GM21528 (cell line): Measurements from ENCODE around the gene PPP1R17.

Experiments
- ATAC-seq: cut with Tn5 transposase; IDR thresholded peaks from one replicate; pipeline ENCODE4 v1.9.1; 2021; ENCODE audit warnings: mild to moderate bottlenecking, moderate library complexity; ENCODE audit not compliant: unreplicated experiment, low FRiP score

The PPP1R17 gene

GRCh38 chr7:31695859-31696614, 9.0 kb downstream of the PPP1R17 start:
- ATAC-seq, result no peak

GRCh38 chr7:31699050-31699449, 12.0 kb downstream of the PPP1R17 start:
- ATAC-seq, result no peak

GRCh38 chr7:31702354-31702753, 15.3 kb downstream of the PPP1R17 start:
- no peak for ATAC-seq

- no peak for ATAC-seq
Observed at GRCh38 chr7:31705377-31705776, 18.4 kb downstream of the PPP1R17 start.

GRCh38 chr7:31707089-31707488, 20.1 kb downstream of the PPP1R17 start:
- ATAC-seq, result no peak

GRCh38 chr7:31710171-31710570, 23.2 kb downstream of the PPP1R17 start:
- ATAC-seq, result no peak

- no peak for ATAC-seq
Observed at GRCh38 chr7:31716355-31716754, 29.3 kb downstream of the PPP1R17 start.

- ATAC-seq, result no peak
Observed at GRCh38 chr7:31720366-31720765, 33.4 kb downstream of the PPP1R17 start.

- ATAC-seq, result no peak
Observed at GRCh38 chr7:31724696-31725095, 37.7 kb downstream of the PPP1R17 start.

- no peak for ATAC-seq
Observed at GRCh38 chr7:31729195-31729804, 42.3 kb downstream of the PPP1R17 start.

- no peak for ATAC-seq
Observed at GRCh38 chr7:31734456-31734855, 47.4 kb downstream of the PPP1R17 start.

- ATAC-seq, result no peak
Observed at GRCh38 chr7:31735991-31736982, 49.3 kb downstream of the PPP1R17 start.

- no peak for ATAC-seq
Observed at GRCh38 chr7:31741852-31742251, 54.8 kb downstream of the PPP1R17 start.

- ATAC-seq, result peak; percentile 80
Observed at GRCh38 chr7:31744294-31744874, 57.4 kb downstream of the PPP1R17 start.

GRCh38 chr7:31747553-31747952, 60.5 kb downstream of the PPP1R17 start:
- ATAC-seq, result no peak

- ATAC-seq, result no peak
Observed at GRCh38 chr7:31748084-31748483, 61.1 kb downstream of the PPP1R17 start.

- ATAC-seq, result no peak
Observed at GRCh38 chr7:31751726-31752125, 64.7 kb downstream of the PPP1R17 start.
